Measurements from ENCODE around the gene GLS2. TPM values are rescaled to one million over a fixed set of nuclear protein-coding genes. Genes with fewer than 3 reads are reported as not detected.
A peak's percentile ranks its signal among the peaks of the same experiment; 100 is the strongest.
"Not testable (repeated sequence)": the region's sequence is repeated elsewhere in the genome, so short reads cannot be mapped to it uniquely, and the experiment has no call there.

Gene GLS2
- total RNA-seq, 1 experiment from 2014 or later: not detected

DNA sequence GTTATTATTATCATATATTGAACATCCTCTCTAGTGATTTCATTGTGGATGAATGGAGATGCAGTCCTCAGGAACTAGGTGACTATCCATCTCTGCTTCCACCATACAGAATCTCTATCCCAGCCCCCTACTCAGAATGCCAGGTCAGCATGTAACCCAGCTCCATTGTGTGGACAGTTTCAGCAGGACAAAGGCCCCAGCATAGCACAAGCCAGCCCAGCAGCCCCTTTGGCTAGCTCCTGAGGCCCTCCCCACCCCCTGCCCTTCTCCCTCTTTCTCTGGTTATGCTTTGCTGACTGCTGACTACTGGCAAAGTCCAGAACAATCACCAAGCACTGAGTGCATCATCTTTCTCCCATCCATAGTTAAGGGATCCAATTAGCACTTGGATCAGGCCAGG, 25.4 kb downstream of the GLS2 start:
- DNase-seq (ENCODE audit: low read depth, low spot score): no peak
- in situ Hi-C loops (cut with HindIII; ENCODE audit: low pct_unique_long_range_greater_than_20kb, low sequenced_read_pairs): no loop called here

DNA sequence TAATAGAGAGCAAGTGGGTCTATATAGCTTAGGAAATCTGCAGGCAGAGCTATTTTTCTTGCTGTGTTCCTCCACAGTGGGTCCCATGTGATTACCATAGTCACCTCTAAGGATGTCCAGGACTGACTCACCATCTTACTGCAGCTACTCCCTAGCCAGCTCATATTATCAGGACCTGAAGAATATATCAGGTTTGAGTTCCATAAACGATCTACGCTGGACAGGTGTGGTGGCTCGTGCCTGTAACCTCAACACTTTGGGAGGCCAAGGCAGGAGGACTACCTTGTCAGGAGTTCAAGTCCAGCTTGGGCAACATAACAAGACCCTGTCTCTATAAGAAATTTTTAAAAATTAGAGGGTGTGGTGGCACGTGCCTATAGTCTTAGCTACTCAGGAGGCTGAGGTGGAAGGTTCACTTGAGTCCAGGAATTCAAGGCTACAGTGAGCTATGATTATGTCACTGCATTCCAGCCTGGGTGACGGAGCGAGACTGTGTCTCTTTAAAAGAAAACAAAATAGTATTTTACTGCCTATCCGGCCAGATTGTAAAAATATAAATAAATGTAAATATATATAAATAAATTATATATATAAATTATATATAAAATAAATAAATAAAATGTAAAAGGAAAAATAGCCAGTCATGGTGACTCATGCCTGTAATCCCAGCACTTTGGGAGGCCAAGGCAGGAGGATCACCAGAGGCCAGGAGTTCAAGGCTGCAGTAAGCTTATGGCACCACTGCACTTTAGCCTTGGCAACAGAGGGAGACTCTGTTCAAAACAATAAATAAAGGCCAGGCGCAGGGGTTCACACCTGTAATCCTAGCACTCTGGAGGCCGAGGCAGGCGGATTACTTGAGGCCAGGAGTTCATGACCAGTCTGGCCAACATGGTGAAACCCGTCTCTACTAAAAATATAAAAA, 26.5 kb downstream of the GLS2 start:
- no peak for DNase-seq (ENCODE audit: low read depth, low spot score)
- in situ Hi-C loops (cut with HindIII; ENCODE audit: low pct_unique_long_range_greater_than_20kb, low sequenced_read_pairs): no loop called here

DNA sequence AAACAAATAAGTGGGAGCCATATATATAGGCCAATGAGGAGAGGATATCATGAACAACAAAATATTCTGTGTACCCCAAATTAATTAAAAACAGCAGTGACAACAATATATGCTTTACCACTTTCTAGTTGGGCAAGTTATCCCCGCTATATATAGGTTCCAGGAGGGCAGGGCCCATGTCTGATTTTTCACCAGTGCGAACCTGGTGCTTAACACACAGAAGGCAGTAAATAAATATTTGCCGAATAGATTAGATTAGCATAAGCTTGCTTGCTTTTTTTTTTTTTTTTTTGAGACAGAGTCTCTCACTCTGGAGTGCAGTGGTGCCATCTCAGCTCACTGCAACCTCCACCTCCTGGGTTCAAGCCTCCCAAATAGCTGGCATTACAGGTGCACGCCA, 30.1 kb downstream of the GLS2 start:
- in situ Hi-C loops (cut with HindIII; ENCODE audit: low pct_unique_long_range_greater_than_20kb, low sequenced_read_pairs): no loop called here
- DNase-seq (ENCODE audit: low read depth, low spot score): no peak

DNA sequence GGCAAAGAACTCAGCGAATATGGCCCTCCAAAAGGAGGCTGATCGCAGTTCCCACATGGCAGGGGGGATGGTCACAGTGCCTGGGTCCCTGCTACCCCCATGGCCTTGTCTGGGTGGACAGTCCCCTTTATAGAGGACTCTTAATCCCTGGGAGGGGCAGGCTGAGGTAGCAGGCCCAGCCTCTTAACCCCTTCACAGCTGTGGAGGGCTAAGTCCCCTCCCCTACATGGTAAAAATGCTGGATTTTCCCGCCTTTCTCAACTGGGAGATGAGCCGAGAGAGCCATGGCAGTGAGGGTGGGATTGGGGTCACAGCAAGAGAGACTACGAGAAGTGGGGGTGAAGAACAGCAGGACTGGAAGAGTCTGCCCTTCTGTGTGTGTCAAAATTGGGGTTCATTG, 33.4 kb downstream of the GLS2 start, which contains the start of gene MIP:
Gene MIP (minus strand): TSS at position 101 of the 400 bp plus-strand sequence. CDS start 44 bp downstream, at position 57.
- DNase-seq (ENCODE audit: low read depth, low spot score): no peak
- in situ Hi-C loops (cut with HindIII; ENCODE audit: low pct_unique_long_range_greater_than_20kb, low sequenced_read_pairs): no loop called here

DNA sequence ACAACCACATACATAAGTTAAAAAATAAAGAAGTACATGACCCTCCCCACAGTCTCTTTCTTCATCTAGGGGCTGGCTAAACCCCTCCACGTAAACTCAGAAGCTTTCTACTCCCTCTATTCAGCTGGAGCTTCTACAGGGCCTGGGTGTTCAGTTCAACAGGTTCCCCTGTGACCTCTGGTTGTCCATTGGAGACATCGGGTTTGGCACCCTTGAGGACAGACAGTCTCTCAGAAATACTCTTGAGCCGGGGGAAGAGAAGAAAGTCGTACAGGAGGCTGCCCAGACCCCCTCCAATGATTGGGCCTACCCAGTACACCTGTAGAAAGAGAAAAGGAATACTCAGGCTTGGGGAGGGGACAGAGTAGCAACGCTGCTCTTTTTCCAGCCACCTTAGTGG, 36.8 kb downstream of the GLS2 start:
- DNase-seq (ENCODE audit: low read depth, low spot score): no peak
- in situ Hi-C loops (cut with HindIII; ENCODE audit: low pct_unique_long_range_greater_than_20kb, low sequenced_read_pairs): no loop called here

DNA sequence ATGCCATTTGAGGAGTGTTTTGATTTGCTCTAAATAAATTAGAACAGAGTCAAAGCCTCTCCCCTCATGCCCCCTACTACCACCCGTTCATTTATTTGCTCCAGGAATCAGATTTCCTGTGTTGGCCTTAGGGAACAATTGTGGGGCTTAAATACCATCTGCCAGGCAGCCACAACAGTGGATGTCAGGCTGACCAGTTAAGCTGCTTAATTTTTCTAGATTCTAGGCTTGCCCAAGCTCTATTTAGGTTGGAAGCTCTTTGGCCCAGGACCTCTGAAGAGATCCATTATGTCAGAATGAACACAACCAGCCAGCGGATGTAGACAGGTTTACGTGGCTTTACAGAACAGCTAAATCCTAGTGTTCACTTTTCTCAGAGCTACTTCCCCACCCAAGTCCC, 37.7 kb downstream of the GLS2 start:
- no peak for DNase-seq (ENCODE audit: low read depth, low spot score)
- in situ Hi-C loops (cut with HindIII; ENCODE audit: low pct_unique_long_range_greater_than_20kb, low sequenced_read_pairs): no loop called here

DNA sequence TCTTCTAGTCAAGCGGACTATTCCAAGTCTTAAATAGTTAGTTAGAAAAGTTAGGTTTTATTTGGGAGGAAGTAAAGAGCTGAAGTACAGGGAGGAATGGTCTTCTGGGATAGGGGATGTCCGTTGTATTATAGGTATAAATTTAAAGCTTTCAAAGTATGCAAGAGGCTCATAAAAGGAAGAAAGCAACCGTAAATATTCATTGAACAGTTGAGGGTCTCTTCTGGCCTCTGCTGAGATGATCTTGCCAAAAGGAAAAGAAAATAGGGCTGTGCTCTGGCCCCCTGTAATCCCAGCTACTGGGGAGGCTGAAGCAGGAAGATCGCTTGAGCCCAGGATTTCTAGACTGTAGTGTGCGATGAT, 38.4 kb downstream of the GLS2 start:
- DNase-seq (ENCODE audit: low read depth, low spot score): no peak
- in situ Hi-C loops (cut with HindIII; ENCODE audit: low pct_unique_long_range_greater_than_20kb, low sequenced_read_pairs): no loop called here

DNA sequence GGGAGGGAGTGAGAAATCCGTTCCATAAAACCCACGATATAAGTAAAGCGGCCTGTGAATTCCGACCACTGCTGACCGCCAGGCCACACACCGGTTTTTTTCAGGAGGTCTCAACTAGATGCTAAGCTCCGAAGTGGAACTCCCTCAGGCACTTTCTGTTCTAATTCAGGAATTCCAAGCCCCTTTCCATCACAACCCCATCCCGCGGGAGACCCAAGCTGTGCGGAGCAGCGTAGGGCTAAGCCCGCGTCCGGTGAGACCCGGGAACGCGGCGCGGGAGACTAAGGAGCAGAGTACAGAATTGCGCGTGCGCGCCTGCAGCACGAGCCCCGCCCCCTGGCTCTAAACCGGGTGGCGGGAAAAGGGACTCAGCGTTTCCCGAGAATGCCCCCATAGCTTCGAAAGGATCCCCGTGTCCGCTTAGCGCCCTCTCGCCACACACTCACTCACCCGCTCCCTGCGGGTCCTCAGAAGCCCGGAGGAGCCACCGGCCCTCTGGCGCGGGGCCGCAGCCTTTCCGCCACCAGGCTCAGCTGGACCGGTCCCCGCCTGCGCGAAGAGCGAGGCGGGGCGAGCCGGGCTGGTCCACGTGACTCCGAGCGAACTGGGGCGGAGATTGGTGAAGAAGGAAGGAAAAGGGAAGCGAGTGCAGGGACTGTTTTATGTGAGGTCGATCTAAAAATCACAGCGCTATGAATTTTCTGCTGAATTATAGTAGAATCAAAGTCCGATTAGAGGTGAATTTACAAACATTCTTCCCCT, 38.9 kb downstream of the GLS2 start, which contains the start of gene TIMELESS:
Gene TIMELESS (minus strand): TSS at position 567 of the 762 bp plus-strand sequence. CDS start 15,256 bp downstream, outside the sequence.
- peak; percentile 91 for DNase-seq (ENCODE audit: low read depth, low spot score)
- in situ Hi-C loops (cut with HindIII; ENCODE audit: low pct_unique_long_range_greater_than_20kb, low sequenced_read_pairs): no loop called here

DNA sequence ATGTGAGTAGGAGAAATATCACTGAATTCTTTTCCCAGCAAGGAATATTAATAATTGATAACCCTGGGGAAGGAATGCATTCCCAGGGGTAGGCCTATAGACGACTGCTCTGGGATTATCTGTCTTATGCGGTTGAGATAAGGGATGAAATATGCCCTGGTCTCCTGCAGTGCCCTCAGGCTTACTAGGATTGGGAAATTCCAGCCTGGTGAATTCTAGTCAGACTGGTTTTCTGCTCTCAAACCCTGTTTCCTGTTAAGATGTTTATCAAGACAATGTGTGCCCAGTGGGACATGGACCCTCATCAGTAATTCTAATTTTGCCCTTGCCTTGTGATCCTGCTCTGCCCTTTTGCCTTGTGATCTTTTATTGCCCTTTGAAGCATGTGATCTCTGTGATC, 44.8 kb downstream of the GLS2 start:
- in situ Hi-C loops (cut with HindIII; ENCODE audit: low pct_unique_long_range_greater_than_20kb, low sequenced_read_pairs); DNase-seq (ENCODE audit: low read depth, low spot score): not testable (repeated sequence)

DNA sequence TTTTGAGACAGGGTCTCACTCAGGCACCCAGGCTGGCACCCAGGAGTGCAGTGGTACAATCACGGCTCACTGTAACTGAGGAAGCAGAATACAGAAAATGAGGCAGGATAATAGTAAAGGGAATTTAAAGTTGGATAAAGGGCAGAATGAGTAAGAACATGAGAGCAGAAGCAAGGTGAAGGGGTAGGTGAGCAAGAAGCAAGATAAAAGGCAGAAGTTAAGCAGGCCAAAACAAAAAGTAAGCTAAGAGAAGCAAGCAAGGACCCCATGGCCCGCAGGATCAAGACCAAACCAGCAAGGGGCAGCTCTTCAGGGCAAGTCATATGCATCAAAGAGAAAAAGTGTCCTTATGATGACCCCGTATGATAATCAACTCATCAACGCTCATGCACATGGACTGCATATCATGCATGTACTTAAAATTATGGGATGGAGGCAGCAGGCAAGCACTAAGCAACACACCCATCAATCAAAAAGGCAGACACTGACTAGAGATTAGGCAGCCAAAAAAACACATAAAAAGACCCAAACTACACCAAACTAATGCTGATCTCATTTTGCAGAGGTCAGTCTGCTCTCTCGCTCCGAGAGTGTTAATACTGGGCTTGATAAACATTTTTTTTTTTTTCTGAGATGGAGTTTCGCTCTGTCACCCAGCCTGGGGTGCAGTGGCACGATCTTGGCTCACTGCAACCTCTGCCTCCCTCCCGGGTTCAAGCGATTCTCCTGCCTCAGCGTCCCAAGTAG, 50.4 kb downstream of the GLS2 start:
- in situ Hi-C loops (cut with HindIII; ENCODE audit: low pct_unique_long_range_greater_than_20kb, low sequenced_read_pairs): no loop called here

DNA sequence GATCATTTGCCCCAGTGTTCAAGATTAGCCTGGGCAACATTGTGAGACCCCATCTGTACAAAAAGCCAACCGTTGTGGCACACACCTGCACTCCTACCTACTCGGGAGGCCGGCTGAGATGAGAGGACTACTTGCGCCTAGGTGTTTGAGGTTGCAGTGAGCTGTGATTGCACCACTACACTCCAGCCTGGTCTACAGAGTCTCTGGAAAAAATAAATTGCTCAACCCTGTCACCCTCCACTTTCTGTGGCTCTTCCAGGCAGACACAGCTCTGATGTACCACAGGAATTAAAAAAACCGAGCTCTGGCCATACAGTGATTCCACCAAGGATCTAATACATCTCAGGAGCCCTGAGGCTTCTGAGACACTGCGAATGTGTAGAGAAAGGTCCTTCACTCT, 53.1 kb downstream of the GLS2 start:
- in situ Hi-C loops (cut with HindIII; ENCODE audit: low pct_unique_long_range_greater_than_20kb, low sequenced_read_pairs): no loop called here
- no peak for DNase-seq (ENCODE audit: low read depth, low spot score)

More for the DNA sequence above, 50.4 kb downstream of the GLS2 start:
- no peak for DNase-seq (ENCODE audit: low read depth, low spot score)

DNA sequence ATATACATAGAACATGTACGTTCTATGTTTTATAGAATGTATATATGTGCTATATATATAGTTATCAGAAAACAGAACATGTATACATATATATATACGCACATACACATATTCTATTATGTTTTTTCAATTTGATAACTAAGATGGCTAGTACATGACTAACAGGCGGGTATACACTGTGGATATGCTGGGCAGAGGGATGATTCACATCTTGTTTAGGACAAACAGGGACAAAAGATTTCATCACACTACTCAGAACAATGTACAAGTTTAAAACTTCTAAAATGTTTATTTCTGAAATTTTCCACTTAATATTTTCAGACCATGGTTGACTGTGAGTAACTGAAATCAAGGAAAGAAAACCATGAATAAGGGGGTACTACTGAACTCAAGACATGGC, 56.1 kb downstream of the GLS2 start:
- in situ Hi-C loops (cut with HindIII; ENCODE audit: low pct_unique_long_range_greater_than_20kb, low sequenced_read_pairs): no loop called here
- DNase-seq (ENCODE audit: low read depth, low spot score): no peak

DNA sequence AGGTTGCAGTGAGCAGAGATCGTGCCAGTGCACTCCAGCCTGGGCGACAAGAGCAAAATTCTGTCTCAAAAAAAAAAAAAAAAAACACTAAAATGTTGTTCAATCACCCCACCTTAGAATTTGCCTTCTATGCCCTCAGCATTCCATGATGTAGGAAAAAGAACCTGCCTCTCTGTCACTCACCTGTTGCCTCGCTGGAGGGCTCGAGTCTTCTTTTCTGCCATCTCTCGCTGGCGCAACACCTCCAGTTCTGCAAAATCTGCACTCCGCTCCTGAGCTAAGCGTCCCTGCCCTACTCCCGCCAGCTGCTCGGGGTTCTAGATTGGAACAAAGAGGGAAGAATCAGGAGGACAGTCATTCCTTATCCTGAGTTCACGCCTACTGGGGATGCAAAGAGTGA, 56.7 kb downstream of the GLS2 start:
- DNase-seq (ENCODE audit: low read depth, low spot score): no peak
- in situ Hi-C loops (cut with HindIII; ENCODE audit: low pct_unique_long_range_greater_than_20kb, low sequenced_read_pairs): no loop called here

DNA sequence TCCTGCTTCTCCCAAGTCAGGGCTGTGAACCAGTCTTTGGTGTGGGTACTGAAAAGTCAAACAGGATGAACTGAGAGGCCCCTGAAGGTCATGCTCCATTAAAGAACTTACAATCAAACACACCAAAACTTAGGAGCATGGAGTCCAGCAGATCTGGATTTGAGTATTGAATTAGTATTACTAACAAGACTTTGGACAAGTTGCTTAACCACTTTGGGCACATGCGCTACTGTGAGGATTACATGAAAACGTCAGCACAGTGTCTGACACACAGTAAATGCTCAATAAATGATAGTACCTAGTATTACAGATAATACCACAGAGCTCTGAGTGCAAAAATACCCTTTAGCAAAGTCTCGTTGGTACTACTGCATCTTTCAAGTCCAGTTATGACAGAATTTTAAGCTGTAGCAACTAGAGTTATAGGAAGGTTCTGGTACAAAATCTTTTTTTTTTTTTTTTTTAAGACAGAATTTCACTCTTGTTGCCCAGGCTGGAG, 62.0 kb downstream of the GLS2 start:
- in situ Hi-C loops (cut with HindIII; ENCODE audit: low pct_unique_long_range_greater_than_20kb, low sequenced_read_pairs): no loop called here
- no peak for DNase-seq (ENCODE audit: low read depth, low spot score)

DNA sequence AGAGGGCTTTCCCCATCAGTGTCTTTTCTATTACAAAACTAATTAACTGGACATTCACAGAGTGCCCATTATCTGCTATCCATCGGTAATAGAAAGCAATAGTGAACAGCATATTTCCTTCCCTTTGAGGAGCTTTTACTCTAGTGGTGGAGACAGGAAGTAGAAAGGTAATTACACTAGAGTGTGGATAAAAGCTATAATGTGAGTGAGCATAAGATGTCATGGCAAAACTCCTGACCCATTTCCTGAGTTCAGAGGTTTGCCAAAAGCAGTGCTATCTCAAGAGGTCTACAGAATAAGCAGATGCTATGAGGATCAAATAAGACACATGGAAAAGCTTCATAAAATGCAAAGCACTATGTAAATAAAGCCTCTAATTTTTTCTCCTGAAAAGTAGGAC, 62.8 kb downstream of the GLS2 start:
- no peak for DNase-seq (ENCODE audit: low read depth, low spot score)
- in situ Hi-C loops (cut with HindIII; ENCODE audit: low pct_unique_long_range_greater_than_20kb, low sequenced_read_pairs): no loop called here
